Upper lobe of left lung (tissue), 4 donors: ENCODE measurements around the gene MSL2.
"Not testable (repeated sequence)": the region's sequence is repeated elsewhere in the genome, so short reads cannot be mapped to it uniquely, and the experiment has no call there.

Source experiments
- CTCF ChIP-seq, 6 experiments: fragments of 450-650 bp in 4 of 6; fragments of 200-600 bp in 2 of 6; sonication (generic) in 2 of 6; IDR thresholded peaks; one replicate each; pipeline ENCODE4 v1.5.1; 2016 to 2019; ENCODE audit warnings: antibody characterized with exemption in 6 of 6
- EP300 ChIP-seq, 4 donors: sonication (generic); formaldehyde crosslinking; IDR thresholded peaks; one replicate each; pipeline ENCODE4 v1.5.1; 2017; ENCODE audit warnings: antibody characterized with exemption in 4 of 4, control low read depth in 2 of 4
- POLR2A ChIP-seq, 4 donors: fragments of 450-650 bp; IDR thresholded peaks; one replicate each; pipeline ENCODE4 v1.5.1; 2016 to 2017; ENCODE audit warnings: antibody characterized with exemption in 4 of 4, mild to moderate bottlenecking in 2 of 4
- POLR2AphosphoS5 ChIP-seq, 2 donors: sonication (generic); formaldehyde crosslinking; IDR thresholded peaks; one replicate each; pipeline ENCODE4 v1.5.1; 2017; ENCODE audit warnings: antibody characterized with exemption in 2 of 2

- TF ChIP-seq EP300, POLR2AphosphoS5, CTCF, POLR2A (IDR thresholded peaks at IDR 0.05): not testable (repeated sequence)
Measured at GRCh38 chr3:136168236-136168635, 27.9 kb downstream of the MSL2 start.
